Activated T-cell treated with anti-CD3 and anti-CD28 coated beads, Interleukin-2, amount 50 U/mL, for 24 hours (primary cell): Measurements from ENCODE around the gene MEF2C.

Source experiments
- DNase-seq: peaks from one replicate; pipeline ENCODE4 v3.0.0-alpha.2; 2020
- H3K27ac Mint-ChIP-seq: 2 replicates; pipeline ENCODE4 v1.8.0; 2020; ENCODE audit warnings: mild to moderate bottlenecking, mixed read lengths
- H3K27me3 Mint-ChIP-seq: 2 replicates; pipeline ENCODE4 v1.8.0; 2020; ENCODE audit warnings: mixed read lengths
- H3K36me3 Mint-ChIP-seq: 2 replicates; pipeline ENCODE4 v1.8.0; 2020; ENCODE audit warnings: low read depth, mixed read lengths
- H3K4me1 Mint-ChIP-seq: 2 replicates; pipeline ENCODE4 v1.8.0; 2020; ENCODE audit warnings: low read depth, mixed read lengths
- H3K4me3 Mint-ChIP-seq: 2 replicates; pipeline ENCODE4 v1.8.0; 2020; ENCODE audit warnings: mild to moderate bottlenecking, moderate library complexity, mixed read lengths
- H3K9me3 Mint-ChIP-seq: 2 replicates; pipeline ENCODE4 v1.8.0; 2020; ENCODE audit warnings: mixed read lengths

MEF2C gene

GRCh38 chr5:88672644-88673252 is 210.2 kb downstream of the MEF2C start:
- DNase-seq = no peak
- Mint-ChIP-seq H3K27ac (no peak overlapping the region), H3K36me3 (no peaks in the 10 kb centered on the region), H3K4me3 (no peak overlapping the region), H3K9me3 (peaks cover 3% of the 10 kb centered on the region), H3K27me3 (peaks cover 93% of the 10 kb centered on the region), H3K4me1 (peaks cover 35% of the 10 kb centered on the region)

- no peak for DNase-seq
- peaks cover 3% of the 10 kb centered on the region for H3K9me3 Mint-ChIP-seq
- H3K27me3 Mint-ChIP-seq = peaks cover 95% of the 10 kb centered on the region
- H3K4me1 Mint-ChIP-seq = peaks cover 44% of the 10 kb centered on the region
- H3K4me3 Mint-ChIP-seq = no peak overlapping the region
- no peaks in the 10 kb centered on the region for H3K36me3 Mint-ChIP-seq
- H3K27ac Mint-ChIP-seq = no peak overlapping the region
Observed at GRCh38 chr5:88671505-88672499, 211.2 kb downstream of the MEF2C start.

- peaks cover 47% of the 10 kb centered on the region for H3K4me1 Mint-ChIP-seq
- no peak for DNase-seq
- H3K27ac Mint-ChIP-seq = no peak overlapping the region
- H3K36me3 Mint-ChIP-seq = peaks cover 3% of the 10 kb centered on the region
- peaks cover 3% of the 10 kb centered on the region for H3K9me3 Mint-ChIP-seq
- no peak overlapping the region for H3K4me3 Mint-ChIP-seq
- peaks cover 97% of the 10 kb centered on the region for H3K27me3 Mint-ChIP-seq
Observed at GRCh38 chr5:88671106-88671504, 211.9 kb downstream of the MEF2C start.

GRCh38 chr5:88670461-88670860 is 212.5 kb downstream of the MEF2C start:
- Mint-ChIP-seq H3K27ac (no peak overlapping the region), H3K4me3 (no peak overlapping the region), H3K27me3 (peaks cover 97% of the 10 kb centered on the region), H3K4me1 (peaks cover 48% of the 10 kb centered on the region), H3K9me3 (peaks cover 3% of the 10 kb centered on the region), H3K36me3 (peaks cover 3% of the 10 kb centered on the region)
- no peak for DNase-seq

- Mint-ChIP-seq H3K27me3 (peaks cover 97% of the 10 kb centered on the region), H3K27ac (no peak overlapping the region), H3K9me3 (peaks cover 3% of the 10 kb centered on the region), H3K4me3 (no peak overlapping the region), H3K36me3 (peaks cover 3% of the 10 kb centered on the region), H3K4me1 (peaks cover 38% of the 10 kb centered on the region)
- DNase-seq = no peak
Observed at GRCh38 chr5:88669371-88670050, 213.5 kb downstream of the MEF2C start.

GRCh38 chr5:88667496-88668201 is 215.3 kb downstream of the MEF2C start:
- no peak overlapping the region for H3K27ac Mint-ChIP-seq

More at GRCh38 chr5:88667496-88668201, 215.3 kb downstream of the MEF2C start:
- Mint-ChIP-seq H3K4me3 (peak overlapping the region; percentile 73), H3K36me3 (peaks cover 3% of the 10 kb centered on the region), H3K9me3 (peaks cover 12% of the 10 kb centered on the region), H3K4me1 (peaks cover 29% of the 10 kb centered on the region), H3K27me3 (peaks cover 95% of the 10 kb centered on the region)
- no peak for DNase-seq
